ENCODE measurements around the gene CENATAC.

GRCh38 chr11:119047205-119047604, 49.3 kb downstream of the CENATAC start:
- TF ChIP-seq CTCF (IDR thresholded peaks at IDR 0.05; ENCODE audit: low read depth, low read length) = no peak
- TF ChIP-seq EZH2phosphoT487 (IDR thresholded peaks at IDR 0.05; ENCODE audit: low read depth) = no peak

Measured in OCI-LY3 (cell line).